GM21447 (cell line): ENCODE data around the gene MAGEA11.
"Not testable (repeated sequence)": the region's sequence is repeated elsewhere in the genome, so short reads cannot be mapped to it uniquely, and the experiment has no call there.

Source experiments
- ATAC-seq: cut with Tn5 transposase; IDR thresholded peaks from one replicate; pipeline ENCODE4 v1.9.1; 2021; ENCODE audit not compliant: unreplicated experiment

MAGEA11 gene

GRCh38 chrX:149711545-149712236, at the start of gene MAGEA11:
Gene MAGEA11, plus strand, starts transcription at chrX:149712060. Its CDS starts 1,100 bp downstream, at chrX:149713160.
- no peak for ATAC-seq

GRCh38 chrX:149675088-149675487, 36.8 kb upstream of the MAGEA11 start:
- not testable (repeated sequence) for ATAC-seq

DNA sequence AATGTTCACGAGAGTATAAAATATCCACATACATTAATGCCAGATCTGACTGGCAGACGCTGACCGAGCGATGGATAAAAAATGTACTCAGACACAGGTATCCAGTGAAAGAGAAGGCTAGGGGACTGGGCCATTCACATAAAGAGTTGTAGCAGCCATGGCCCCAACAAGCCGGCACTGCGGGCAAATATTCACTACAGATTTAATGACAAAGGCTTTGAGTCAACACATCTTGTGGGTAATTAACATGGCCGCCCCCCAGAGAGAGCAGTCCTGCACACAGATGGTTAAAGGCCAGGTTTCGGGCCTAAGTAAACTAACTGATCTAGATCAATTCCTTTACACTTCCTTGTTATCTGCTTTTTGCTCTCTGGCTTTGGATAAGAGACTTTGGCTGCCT, 36.3 kb upstream of the MAGEA11 start:
- ATAC-seq = not testable (repeated sequence)

DNA sequence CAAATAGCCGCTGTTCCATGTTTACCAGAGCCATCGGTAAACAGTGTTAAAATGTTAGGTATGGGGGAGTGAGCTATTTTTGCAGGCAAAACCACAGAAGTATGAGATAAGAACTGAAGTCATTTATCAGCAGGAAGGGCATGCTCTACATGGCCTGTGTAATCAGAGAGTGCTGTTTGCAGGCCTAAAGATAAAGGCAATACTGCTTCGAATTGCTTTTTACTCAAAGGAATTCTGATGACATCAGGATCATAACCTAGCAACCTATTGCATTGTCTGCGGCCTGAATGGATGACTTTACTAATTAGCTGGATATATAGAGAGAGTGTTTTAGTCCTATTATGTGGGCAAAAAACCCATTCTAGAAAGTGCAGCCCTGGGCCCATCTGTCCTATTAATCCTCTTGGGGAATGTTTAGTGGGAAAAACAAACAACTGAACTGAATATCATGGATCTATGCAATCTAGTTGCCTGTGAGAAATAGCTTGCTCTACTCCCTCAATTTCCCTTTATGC, 32.6 kb upstream of the MAGEA11 start:
- ATAC-seq = not testable (repeated sequence)

DNA sequence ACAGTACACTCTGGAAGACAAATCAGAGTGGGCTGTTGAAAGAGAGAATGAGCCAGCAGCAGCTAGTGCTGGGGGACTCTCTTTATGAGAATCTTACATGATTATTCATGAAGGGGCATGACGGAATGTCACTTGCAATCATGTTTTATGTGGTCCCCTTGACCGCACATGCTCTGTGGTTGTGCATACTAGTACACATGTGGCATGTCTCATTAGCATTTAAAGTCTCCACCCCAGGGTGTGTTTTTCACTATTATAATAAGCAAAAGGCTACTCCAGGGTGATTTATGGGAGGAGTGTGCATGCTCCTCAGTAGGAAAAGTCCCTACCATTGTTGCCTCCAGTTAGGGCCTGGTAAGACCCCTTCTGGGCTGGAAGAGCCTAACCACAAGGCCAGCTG, 30.7 kb upstream of the MAGEA11 start:
- no peak for ATAC-seq

- ATAC-seq = no peak
Observed at GRCh38 chrX:149682031-149682430, 29.8 kb upstream of the MAGEA11 start.

- no peak for ATAC-seq
Observed at GRCh38 chrX:149682956-149683947, 28.6 kb upstream of the MAGEA11 start.

DNA sequence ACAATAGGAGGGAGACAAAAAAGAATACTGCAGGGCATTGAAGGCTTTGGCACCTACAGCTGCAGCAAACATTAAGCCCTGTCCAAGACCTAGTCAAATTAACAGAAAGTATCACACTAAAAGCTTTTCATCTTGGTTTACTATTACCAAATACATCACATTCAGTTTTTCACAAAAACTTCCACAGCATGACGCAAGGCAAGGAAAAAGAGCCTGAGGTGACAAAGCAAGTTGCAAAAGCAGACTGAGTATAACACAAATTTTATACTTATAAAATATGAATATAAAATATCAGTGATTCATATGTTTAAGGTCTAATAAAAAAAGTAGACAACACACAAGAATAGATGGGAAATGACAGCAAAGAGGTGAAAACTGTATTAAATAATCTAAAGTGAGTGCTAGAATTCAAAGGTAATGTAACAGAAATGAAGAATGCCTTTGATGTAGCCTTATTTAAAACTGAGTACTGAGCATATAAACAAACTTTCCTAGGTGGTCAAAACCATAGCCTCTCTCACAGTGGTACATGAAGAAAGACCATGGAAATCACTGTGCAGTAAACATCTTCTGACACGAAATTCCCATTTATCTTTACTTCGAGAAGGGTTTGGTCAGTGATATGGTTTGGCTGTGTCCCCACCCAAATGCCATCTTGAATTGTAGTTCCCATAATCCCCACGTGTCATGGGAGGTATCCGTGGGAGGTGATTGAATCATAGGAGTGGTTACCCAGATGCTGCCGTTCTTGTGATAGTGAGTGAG, 27.7 kb upstream of the MAGEA11 start:
- ATAC-seq = no peak

DNA sequence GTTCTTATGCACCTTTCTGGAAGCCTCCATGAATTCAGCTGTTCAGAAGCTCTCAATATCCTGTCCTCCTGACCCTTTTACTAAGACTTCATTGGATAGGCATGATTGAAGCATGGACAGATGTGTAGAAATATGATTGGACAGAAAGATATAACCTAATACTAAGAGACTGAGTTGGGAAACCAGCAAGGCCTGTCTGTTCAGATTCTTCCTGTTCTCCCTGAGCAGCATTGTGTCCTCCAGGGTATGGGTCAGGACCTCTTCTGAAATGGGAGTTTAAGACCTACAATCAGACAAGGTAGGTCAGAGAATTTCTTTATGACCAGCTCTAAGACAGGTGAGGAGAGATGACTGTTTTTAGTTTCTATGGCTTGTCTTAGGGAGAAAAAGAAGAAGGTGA, 23.9 kb upstream of the MAGEA11 start:
- ATAC-seq = no peak

DNA sequence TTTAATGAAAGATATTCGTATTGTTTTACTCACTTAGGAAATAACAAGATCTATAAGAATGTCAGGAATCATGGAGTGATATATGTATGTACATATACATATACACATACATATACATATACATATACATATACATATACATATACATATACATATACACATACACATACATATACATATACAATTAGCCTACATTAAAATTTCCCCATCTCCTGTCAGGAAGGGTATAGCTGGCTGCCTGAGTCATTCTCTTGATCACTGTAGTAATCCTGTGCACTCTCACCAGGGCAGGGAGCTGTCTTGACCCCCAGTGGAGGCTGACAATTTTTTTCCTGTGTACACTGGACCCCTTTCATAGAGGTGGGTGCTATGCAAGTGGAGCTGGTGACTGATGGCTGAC, 23.3 kb upstream of the MAGEA11 start:
- no peak for ATAC-seq

- ATAC-seq = no peak
Observed at GRCh38 chrX:149691794-149692193, 20.1 kb upstream of the MAGEA11 start.

- not testable (repeated sequence) for ATAC-seq
Observed at GRCh38 chrX:149692686-149693272, 19.1 kb upstream of the MAGEA11 start.

GRCh38 chrX:149699761-149700160, 12.1 kb upstream of the MAGEA11 start:
- ATAC-seq = no peak

GRCh38 chrX:149704664-149705063, 7.2 kb upstream of the MAGEA11 start:
- ATAC-seq = no peak

DNA sequence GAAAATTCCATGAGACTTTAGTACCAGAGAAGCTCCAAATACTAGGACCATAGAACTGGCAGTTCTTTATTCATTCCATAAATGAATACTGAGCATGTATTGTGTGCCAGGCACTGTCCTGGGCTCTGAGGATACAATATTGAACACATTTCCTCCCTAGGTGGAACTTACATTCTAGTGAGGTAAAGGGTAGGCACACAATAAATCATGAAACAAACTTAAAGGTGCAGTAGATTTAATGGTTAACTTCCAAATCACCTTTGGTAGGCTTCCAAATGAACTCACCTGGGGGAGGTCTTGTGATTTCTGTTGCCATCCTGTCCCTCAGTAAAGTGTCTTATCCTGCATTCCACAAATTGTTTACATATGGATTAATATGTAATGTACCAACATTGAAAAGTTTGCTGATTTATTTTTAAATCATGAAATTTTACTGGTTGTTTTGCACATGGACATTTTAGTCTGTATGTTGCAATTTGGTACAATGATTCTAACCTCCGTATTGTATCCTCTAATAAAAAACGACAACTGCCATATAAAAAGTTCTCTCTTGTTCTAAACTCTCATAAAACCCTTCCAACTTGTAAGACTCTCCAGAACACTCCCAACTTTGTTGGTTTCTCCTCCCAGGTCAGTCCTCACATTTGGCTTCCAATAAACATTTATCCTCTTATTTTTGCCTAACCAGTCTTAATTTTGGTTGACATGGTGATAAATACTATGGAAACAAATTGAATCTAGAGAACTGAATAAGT, 4.5 kb upstream of the MAGEA11 start:
- ATAC-seq = no peak

- ATAC-seq = no peak
Observed at GRCh38 chrX:149712831-149713230, 971 bp downstream of the MAGEA11 start.

GRCh38 chrX:149713279-149714050, 1.6 kb downstream of the MAGEA11 start:
- ATAC-seq = no peak

GRCh38 chrX:149715468-149715867, 3.6 kb downstream of the MAGEA11 start:
- ATAC-seq = peak; percentile 67

DNA sequence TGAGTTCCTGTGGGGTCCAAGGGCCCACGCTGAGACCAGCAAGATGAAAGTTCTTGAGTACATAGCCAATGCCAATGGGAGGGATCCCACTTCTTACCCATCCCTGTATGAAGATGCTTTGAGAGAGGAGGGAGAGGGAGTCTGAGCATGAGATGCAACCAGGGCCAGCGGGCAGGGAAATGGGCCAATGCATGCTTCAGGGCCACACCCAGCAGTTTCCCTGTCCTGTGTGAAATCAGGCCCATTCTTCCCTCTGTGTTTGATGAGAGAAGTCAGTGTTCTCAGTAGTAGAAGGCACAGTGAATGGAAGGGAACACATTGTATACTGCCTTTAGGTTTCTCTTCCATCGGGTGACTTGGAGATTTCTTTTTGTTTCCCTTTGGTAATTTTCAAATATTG, 4.8 kb downstream of the MAGEA11 start:
- no peak for ATAC-seq
